ENCODE data around the gene PRR12.

DNA sequence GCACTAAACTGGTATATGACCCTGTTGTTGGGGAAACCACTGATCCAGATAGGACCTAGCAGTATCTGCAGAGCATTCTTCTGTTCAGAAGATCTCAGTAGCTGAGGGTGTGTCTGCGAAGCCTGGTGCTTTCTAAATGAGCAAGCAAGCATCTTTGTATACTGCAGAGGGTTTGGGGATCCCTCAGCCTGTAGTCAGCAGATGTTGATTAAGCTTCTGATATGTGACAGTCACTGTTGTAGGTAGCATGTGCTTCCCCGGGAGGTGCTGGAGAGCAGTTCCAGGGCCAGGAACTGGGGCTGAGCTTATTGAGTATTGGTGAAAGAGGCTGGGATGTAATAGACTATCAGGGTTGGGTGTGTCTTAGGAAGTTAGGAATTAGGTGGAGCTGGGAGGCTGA is 52.5 kb downstream of the PRR12 start:
- no peak for TF ChIP-seq POLR2A (IDR thresholded peaks at IDR 0.05)
- TF ChIP-seq, protein P1, sequence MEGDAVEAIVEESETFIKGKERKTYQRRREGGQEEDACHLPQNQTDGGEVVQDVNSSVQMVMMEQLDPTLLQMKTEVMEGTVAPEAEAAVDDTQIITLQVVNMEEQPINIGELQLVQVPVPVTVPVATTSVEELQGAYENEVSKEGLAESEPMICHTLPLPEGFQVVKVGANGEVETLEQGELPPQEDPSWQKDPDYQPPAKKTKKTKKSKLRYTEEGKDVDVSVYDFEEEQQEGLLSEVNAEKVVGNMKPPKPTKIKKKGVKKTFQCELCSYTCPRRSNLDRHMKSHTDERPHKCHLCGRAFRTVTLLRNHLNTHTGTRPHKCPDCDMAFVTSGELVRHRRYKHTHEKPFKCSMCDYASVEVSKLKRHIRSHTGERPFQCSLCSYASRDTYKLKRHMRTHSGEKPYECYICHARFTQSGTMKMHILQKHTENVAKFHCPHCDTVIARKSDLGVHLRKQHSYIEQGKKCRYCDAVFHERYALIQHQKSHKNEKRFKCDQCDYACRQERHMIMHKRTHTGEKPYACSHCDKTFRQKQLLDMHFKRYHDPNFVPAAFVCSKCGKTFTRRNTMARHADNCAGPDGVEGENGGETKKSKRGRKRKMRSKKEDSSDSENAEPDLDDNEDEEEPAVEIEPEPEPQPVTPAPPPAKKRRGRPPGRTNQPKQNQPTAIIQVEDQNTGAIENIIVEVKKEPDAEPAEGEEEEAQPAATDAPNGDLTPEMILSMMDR (IDR thresholded peaks at IDR 0.05 in 8 of 11, conservative IDR thresholded peaks at IDR 0.05 in 3 of 11) = no peak
